ENCODE measurements around the gene CD96. TPM values are rescaled to one million over a fixed set of nuclear protein-coding genes. Genes with fewer than 3 reads are reported as not detected.

Gene CD96
- total RNA-seq, 2 experiments from 2014 or later: not detected

- CTCF ChIA-PET (ENCODE audit: unreplicated experiment): no interaction called here
- Histone ChIP-seq H4K20me1 (ENCODE audit: insufficient read depth, low read length) (no peaks in the 10 kb centered on the region), H3K9me3 (ENCODE audit: low read length) (no peaks in the 10 kb centered on the region), H3K79me2 (ENCODE audit: insufficient read depth, low read depth, low read length) (no peaks in the 10 kb centered on the region), H3K9me2 (ENCODE audit: insufficient read depth, low read length) (no peaks in the 10 kb centered on the region), H3K4me3 (ENCODE audit: low read depth, low read length, poor library complexity, severe bottlenecking) (no peak overlapping the region), H3K27ac (ENCODE audit: low read depth, low read length, poor library complexity, severe bottlenecking) (no peak overlapping the region), H3K36me3 (ENCODE audit: insufficient read depth, low read length) (no peaks in the 10 kb centered on the region), H3K4me1 (ENCODE audit: insufficient read depth, low read length, poor library complexity, severe bottlenecking) (peaks cover 7% of the 10 kb centered on the region), H3K4me2 (ENCODE audit: low read length) (no peak overlapping the region), H2AFZ (ENCODE audit: low read length) (no peak overlapping the region)
- TF ChIP-seq CTCF (conservative IDR thresholded peaks at IDR 0.05; ENCODE audit: low read length): no peak
- no peak for TF ChIP-seq EZH2phosphoT487 (IDR thresholded peaks at IDR 0.05; ENCODE audit: borderline replicate concordance, low read depth, low read length)
- intact Hi-C loops (cut with micrococcal nuclease; ENCODE audit: unreplicated experiment): no loop called here
- POLR2A ChIA-PET: no interaction called here
- no TSS peak for BruUV-seq (replicated peaks)
- DNase-seq (ENCODE audit: low spot score): no peak
These were observed 67.7 kb downstream of the CD96 start for GRCh38 chr3:111609700-111610099.

GRCh38 chr3:111610189-111610588, 68.2 kb downstream of the CD96 start:
- Histone ChIP-seq H4K20me1 (ENCODE audit: insufficient read depth, low read length) (no peaks in the 10 kb centered on the region), H3K36me3 (ENCODE audit: insufficient read depth, low read length) (no peaks in the 10 kb centered on the region), H3K79me2 (ENCODE audit: insufficient read depth, low read depth, low read length) (no peaks in the 10 kb centered on the region), H3K9me2 (ENCODE audit: insufficient read depth, low read length) (no peaks in the 10 kb centered on the region), H3K9me3 (ENCODE audit: low read length) (no peaks in the 10 kb centered on the region), H3K4me1 (ENCODE audit: insufficient read depth, low read length, poor library complexity, severe bottlenecking) (peaks cover 7% of the 10 kb centered on the region), H3K27ac (ENCODE audit: low read depth, low read length, poor library complexity, severe bottlenecking) (no peak overlapping the region), H3K4me3 (ENCODE audit: low read depth, low read length, poor library complexity, severe bottlenecking) (no peak overlapping the region), H2AFZ (ENCODE audit: low read length) (no peak overlapping the region), H3K4me2 (ENCODE audit: low read length) (no peak overlapping the region)
- intact Hi-C loops (cut with micrococcal nuclease; ENCODE audit: unreplicated experiment): no loop called here
- POLR2A ChIA-PET: no interaction called here
- peak; percentile 34 for DNase-seq (ENCODE audit: low spot score)
- no TSS peak for BruUV-seq (replicated peaks)
- TF ChIP-seq CTCF (conservative IDR thresholded peaks at IDR 0.05; ENCODE audit: low read length) (no peak), EZH2phosphoT487 (IDR thresholded peaks at IDR 0.05; ENCODE audit: borderline replicate concordance, low read depth, low read length) (no peak)
- CTCF ChIA-PET (ENCODE audit: unreplicated experiment): no interaction called here

GRCh38 chr3:111610612-111611054, 68.6 kb downstream of the CD96 start:
- intact Hi-C loops (cut with micrococcal nuclease; ENCODE audit: unreplicated experiment): no loop called here
- no peak overlapping the region for H3K4me3 ChIP-seq (ENCODE audit: low read depth, low read length, poor library complexity, severe bottlenecking)
- POLR2A ChIA-PET: no interaction called here
- TF ChIP-seq EZH2phosphoT487 (IDR thresholded peaks at IDR 0.05; ENCODE audit: borderline replicate concordance, low read depth, low read length) (no peak), CTCF (conservative IDR thresholded peaks at IDR 0.05; ENCODE audit: low read length) (no peak)
- H3K9me3 ChIP-seq (ENCODE audit: low read length): no peaks in the 10 kb centered on the region
- no peaks in the 10 kb centered on the region for H3K79me2 ChIP-seq (ENCODE audit: insufficient read depth, low read depth, low read length)
- H3K27ac ChIP-seq (ENCODE audit: low read depth, low read length, poor library complexity, severe bottlenecking): no peak overlapping the region
- no TSS peak for BruUV-seq (replicated peaks)
- CTCF ChIA-PET (ENCODE audit: unreplicated experiment): no interaction called here
- no peaks in the 10 kb centered on the region for H3K9me2 ChIP-seq (ENCODE audit: insufficient read depth, low read length)
- no peaks in the 10 kb centered on the region for H4K20me1 ChIP-seq (ENCODE audit: insufficient read depth, low read length)
- H3K4me2 ChIP-seq (ENCODE audit: low read length): no peak overlapping the region
- peaks cover 7% of the 10 kb centered on the region for H3K4me1 ChIP-seq (ENCODE audit: insufficient read depth, low read length, poor library complexity, severe bottlenecking)
- no peaks in the 10 kb centered on the region for H3K36me3 ChIP-seq (ENCODE audit: insufficient read depth, low read length)
- H2AFZ ChIP-seq (ENCODE audit: low read length): no peak overlapping the region
- DNase-seq (ENCODE audit: low spot score): no peak

All from OCI-LY7 (cell line).